ENCODE results near the gene KDM5B.

GRCh38 chr1:202684716-202685115 is 123.5 kb downstream of the KDM5B start:
- TF ChIP-seq CTCF (IDR thresholded peaks at IDR 0.05 in 2 of 3, conservative IDR thresholded peaks at IDR 0.05 in 1 of 3; ENCODE audit: borderline replicate concordance in 1 of 3, insufficient read depth in 1 of 3, low read depth in 2 of 3, low read length in 2 of 3), result no peak
- no peak for TF ChIP-seq POLR2AphosphoS5 (IDR thresholded peaks at IDR 0.05; ENCODE audit: low read depth, low read length)
- no peak for TF ChIP-seq ATF3 (IDR thresholded peaks at IDR 0.05)
- no peak for TF ChIP-seq MAX (IDR thresholded peaks at IDR 0.05)
- TF ChIP-seq YY1 (IDR thresholded peaks at IDR 0.05; ENCODE audit: extremely low read depth, insufficient replicate concordance, low read depth, low read length), result no peak
- no peak for TF ChIP-seq CBX3 (IDR thresholded peaks at IDR 0.05; ENCODE audit: low read depth)
- TF ChIP-seq ZNF274 (IDR thresholded peaks at IDR 0.05; ENCODE audit: low read depth, low read length), result no peak
- TF ChIP-seq CEBPB (IDR thresholded peaks at IDR 0.05; ENCODE audit: low read depth), result no peak
- TF ChIP-seq POLR2A (IDR thresholded peaks at IDR 0.05; ENCODE audit: borderline replicate concordance, extremely low read depth, insufficient read depth, insufficient read length), result no peak
- no peak for TF ChIP-seq JUND (IDR thresholded peaks at IDR 0.05)
- TF ChIP-seq EZH2phosphoT487 (IDR thresholded peaks at IDR 0.05; ENCODE audit: borderline replicate concordance), result no peak
- no peak for TF ChIP-seq EZH2 (IDR thresholded peaks at IDR 0.05)
- no peak for TF ChIP-seq ZBTB33 (IDR thresholded peaks at IDR 0.05; ENCODE audit: extremely low read depth, insufficient replicate concordance, low read length)

Measured in HCT116 (cell line).